Measurements from ENCODE around the gene TDRD3. TPM values are rescaled to one million over a fixed set of nuclear protein-coding genes. Genes with fewer than 3 reads are reported as not detected.
"Not testable (repeated sequence)": the region's sequence is repeated elsewhere in the genome, so short reads cannot be mapped to it uniquely, and the experiment has no call there.

Gene TDRD3
- total RNA-seq, 1 donor from 2014 or later, result 10.7 TPM

GRCh38 chr13:60370343-60370742, 26.7 kb upstream of the TDRD3 start:
- no peaks in the 10 kb centered on the region for H3K36me3 Mint-ChIP-seq (ENCODE audit: low read depth, unreplicated experiment)
- H3K27me3 ChIP-seq (ENCODE audit: insufficient read depth, low read length), result no peaks in the 10 kb centered on the region
- H3K27me3 Mint-ChIP-seq (ENCODE audit: low read depth, unreplicated experiment), result no peaks in the 10 kb centered on the region
- H4K20me1 ChIP-seq (ENCODE audit: insufficient read depth, low read length), result no peaks in the 10 kb centered on the region
- H3K27ac Mint-ChIP-seq (ENCODE audit: unreplicated experiment), result no peak overlapping the region
- no peaks in the 10 kb centered on the region for H3K4me1 ChIP-seq (ENCODE audit: insufficient read depth, low read length)
- no peaks in the 10 kb centered on the region for H3K36me3 ChIP-seq (ENCODE audit: insufficient read depth, low read length)
- H3K27ac ChIP-seq (ENCODE audit: low read depth, low read length), result no peak overlapping the region
- H3K4me3 Mint-ChIP-seq (ENCODE audit: unreplicated experiment), result no peak overlapping the region
- no peak overlapping the region for H2AFZ ChIP-seq (ENCODE audit: low read depth, low read length)
- H3K4me2 ChIP-seq (ENCODE audit: low read length), result no peak overlapping the region
- H3K4me1 Mint-ChIP-seq (ENCODE audit: low read depth, unreplicated experiment), result no peaks in the 10 kb centered on the region
- H3K9me3 ChIP-seq (ENCODE audit: insufficient read depth, low read depth, low read length), result no peaks in the 10 kb centered on the region
- no peak for FAIRE-seq
- no peak overlapping the region for H3K9ac ChIP-seq (ENCODE audit: low read length)
- H3K79me2 ChIP-seq (ENCODE audit: insufficient read depth, low read length), result no peaks in the 10 kb centered on the region
- no peak overlapping the region for H3K4me3 ChIP-seq (ENCODE audit: insufficient read depth, low read depth, low read length)
- no peaks in the 10 kb centered on the region for H3K9me3 Mint-ChIP-seq (ENCODE audit: unreplicated experiment)
- TF ChIP-seq CTCF (IDR thresholded peaks at IDR 0.05; ENCODE audit: insufficient read depth, low read depth, low read length), result no peak
- TF ChIP-seq EZH2 (IDR thresholded peaks at IDR 0.05; ENCODE audit: insufficient read depth, low read length), result no peak
- no peak for DNase-seq (ENCODE audit: low read depth)

GRCh38 chr13:60372141-60372540, 24.9 kb upstream of the TDRD3 start:
- Histone ChIP-seq H3K27me3 (ENCODE audit: insufficient read depth, low read length) (no peaks in the 10 kb centered on the region), H3K36me3 (ENCODE audit: insufficient read depth, low read length) (no peaks in the 10 kb centered on the region), H3K4me1 (ENCODE audit: insufficient read depth, low read length) (no peaks in the 10 kb centered on the region), H3K9me3 (ENCODE audit: insufficient read depth, low read depth, low read length) (no peaks in the 10 kb centered on the region), H4K20me1 (ENCODE audit: insufficient read depth, low read length) (no peaks in the 10 kb centered on the region), H3K4me3 (ENCODE audit: insufficient read depth, low read depth, low read length) (no peak overlapping the region), H3K79me2 (ENCODE audit: insufficient read depth, low read length) (no peaks in the 10 kb centered on the region), H3K9ac (ENCODE audit: low read length) (no peak overlapping the region), H3K4me2 (ENCODE audit: low read length) (no peak overlapping the region), H2AFZ (ENCODE audit: low read depth, low read length) (no peak overlapping the region), H3K27ac (ENCODE audit: low read depth, low read length) (no peak overlapping the region)
- Mint-ChIP-seq H3K4me3 (ENCODE audit: unreplicated experiment) (no peak overlapping the region), H3K27ac (ENCODE audit: unreplicated experiment) (no peak overlapping the region), H3K36me3 (ENCODE audit: low read depth, unreplicated experiment) (no peaks in the 10 kb centered on the region), H3K27me3 (ENCODE audit: low read depth, unreplicated experiment) (no peaks in the 10 kb centered on the region), H3K4me1 (ENCODE audit: low read depth, unreplicated experiment) (no peaks in the 10 kb centered on the region), H3K9me3 (ENCODE audit: unreplicated experiment) (no peaks in the 10 kb centered on the region)
- no peak for DNase-seq (ENCODE audit: low read depth)
- FAIRE-seq, result no peak
- no peak for TF ChIP-seq CTCF (IDR thresholded peaks at IDR 0.05; ENCODE audit: insufficient read depth, low read depth, low read length)
- no peak for TF ChIP-seq EZH2 (IDR thresholded peaks at IDR 0.05; ENCODE audit: insufficient read depth, low read length)

GRCh38 chr13:60379282-60379681, 17.7 kb upstream of the TDRD3 start:
- H4K20me1 ChIP-seq (ENCODE audit: insufficient read depth, low read length); H3K9ac ChIP-seq (ENCODE audit: low read length); FAIRE-seq: not testable (repeated sequence)

More at GRCh38 chr13:60379282-60379681, 17.7 kb upstream of the TDRD3 start:
- H3K9me3 Mint-ChIP-seq (ENCODE audit: unreplicated experiment); H3K4me3 Mint-ChIP-seq (ENCODE audit: unreplicated experiment); H3K27me3 Mint-ChIP-seq (ENCODE audit: low read depth, unreplicated experiment); H2AFZ ChIP-seq (ENCODE audit: low read depth, low read length); H3K4me1 ChIP-seq (ENCODE audit: insufficient read depth, low read length); H3K9me3 ChIP-seq (ENCODE audit: insufficient read depth, low read depth, low read length); DNase-seq (ENCODE audit: low read depth); H3K4me3 ChIP-seq (ENCODE audit: insufficient read depth, low read depth, low read length); H3K36me3 Mint-ChIP-seq (ENCODE audit: low read depth, unreplicated experiment); H3K27me3 ChIP-seq (ENCODE audit: insufficient read depth, low read length); H3K79me2 ChIP-seq (ENCODE audit: insufficient read depth, low read length); H3K36me3 ChIP-seq (ENCODE audit: insufficient read depth, low read length); H3K4me1 Mint-ChIP-seq (ENCODE audit: low read depth, unreplicated experiment); H3K27ac ChIP-seq (ENCODE audit: low read depth, low read length); H3K27ac Mint-ChIP-seq (ENCODE audit: unreplicated experiment); H3K4me2 ChIP-seq (ENCODE audit: low read length): not testable (repeated sequence)
